ENCODE data around the gene SERPINA5.

DNA sequence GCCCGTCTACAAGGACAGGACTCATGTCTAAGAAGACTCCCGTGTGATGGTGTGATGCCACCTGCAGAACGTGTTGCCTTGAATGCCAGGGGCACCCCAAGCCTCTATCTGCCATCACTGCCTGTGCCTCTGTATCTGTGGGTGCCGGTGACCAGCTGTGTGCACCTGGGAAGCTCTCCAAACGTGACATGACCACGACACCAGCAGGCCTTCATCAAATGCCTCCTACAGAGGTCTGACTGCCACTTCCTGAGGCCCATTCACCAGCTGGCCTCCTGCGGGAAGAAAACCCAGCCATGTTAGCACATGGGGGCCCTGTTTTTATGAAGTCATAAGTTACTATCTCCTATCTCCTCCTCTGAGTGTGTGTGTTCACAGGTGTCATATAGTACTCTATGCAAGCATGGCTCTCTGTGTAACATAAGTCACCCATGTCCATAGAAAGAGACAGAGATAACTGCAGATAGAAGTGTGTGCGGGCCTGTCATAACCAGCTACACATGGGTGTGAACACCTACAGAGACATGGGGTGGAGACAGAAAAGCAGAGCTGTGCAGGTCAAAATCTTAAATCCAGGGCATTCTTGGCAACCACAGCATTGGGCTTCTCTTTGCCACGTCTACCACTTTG is 38.3 kb upstream of the SERPINA5 start:
- TF ChIP-seq, protein P1, sequence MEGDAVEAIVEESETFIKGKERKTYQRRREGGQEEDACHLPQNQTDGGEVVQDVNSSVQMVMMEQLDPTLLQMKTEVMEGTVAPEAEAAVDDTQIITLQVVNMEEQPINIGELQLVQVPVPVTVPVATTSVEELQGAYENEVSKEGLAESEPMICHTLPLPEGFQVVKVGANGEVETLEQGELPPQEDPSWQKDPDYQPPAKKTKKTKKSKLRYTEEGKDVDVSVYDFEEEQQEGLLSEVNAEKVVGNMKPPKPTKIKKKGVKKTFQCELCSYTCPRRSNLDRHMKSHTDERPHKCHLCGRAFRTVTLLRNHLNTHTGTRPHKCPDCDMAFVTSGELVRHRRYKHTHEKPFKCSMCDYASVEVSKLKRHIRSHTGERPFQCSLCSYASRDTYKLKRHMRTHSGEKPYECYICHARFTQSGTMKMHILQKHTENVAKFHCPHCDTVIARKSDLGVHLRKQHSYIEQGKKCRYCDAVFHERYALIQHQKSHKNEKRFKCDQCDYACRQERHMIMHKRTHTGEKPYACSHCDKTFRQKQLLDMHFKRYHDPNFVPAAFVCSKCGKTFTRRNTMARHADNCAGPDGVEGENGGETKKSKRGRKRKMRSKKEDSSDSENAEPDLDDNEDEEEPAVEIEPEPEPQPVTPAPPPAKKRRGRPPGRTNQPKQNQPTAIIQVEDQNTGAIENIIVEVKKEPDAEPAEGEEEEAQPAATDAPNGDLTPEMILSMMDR (IDR thresholded peaks at IDR 0.05; ENCODE audit: low read depth, low read length), result no peak
- no peak for TF ChIP-seq EZH2phosphoT487 (IDR thresholded peaks at IDR 0.05; ENCODE audit: low read depth)
